WTC11 (cell line): Measurements from ENCODE around the gene RABEPK. TPM values are rescaled to one million over a fixed set of nuclear protein-coding genes. Genes with fewer than 3 reads are reported as not detected.

Source experiments
- ATAC-seq: fragments of 200-7000 bp; cut with Tn5 transposase; 2 replicates; pipeline ENCODE4 v1.10.0; 2021; ENCODE audit warnings: mild to moderate bottlenecking, moderate library complexity
- CTCF ChIA-PET: fragments of 300-600 bp; sonication (Branson Sonifier 250); formaldehyde crosslinking; loops from one replicate; lab custom pipeline; 2021; ENCODE audit warnings: antibody characterized with exemption; lab: Charles Lee
- POLR2A ChIA-PET: fragments of 350-600 bp; sonication (Branson Sonifier 250); formaldehyde crosslinking; loops from one replicate; lab custom pipeline; 2021; ENCODE audit warnings: antibody characterized with exemption; lab: Charles Lee
- DNase-seq: peaks from one replicate; pipeline ENCODE4 v3.0.0; 2021; ENCODE audit warnings: low spot score
- H3K27ac Mint-ChIP-seq: 2 replicates; pipeline ENCODE4 v1.8.0; 2021; ENCODE audit warnings: mixed read lengths
- H3K27me3 Mint-ChIP-seq: 2 replicates; pipeline ENCODE4 v1.8.0; 2021; ENCODE audit warnings: low read depth, mild to moderate bottlenecking, moderate library complexity, mixed read lengths
- H3K36me3 Mint-ChIP-seq: 2 replicates; pipeline ENCODE4 v1.8.0; 2021; ENCODE audit warnings: mixed read lengths
- H3K4me1 Mint-ChIP-seq: 2 replicates; pipeline ENCODE4 v1.8.0; 2022; ENCODE audit warnings: mixed read lengths
- H3K4me3 Mint-ChIP-seq: 2 replicates; pipeline ENCODE4 v1.8.0; 2021; ENCODE audit warnings: mild to moderate bottlenecking, moderate library complexity, mixed read lengths
- H3K9me3 Mint-ChIP-seq: 2 replicates; pipeline ENCODE4 v1.8.0; 2021; ENCODE audit warnings: mixed read lengths
- CTCF ChIP-seq: fragments of 200-600 bp; IDR thresholded peaks from 2 replicates; pipeline ENCODE4 v1.8.0; 2022; ENCODE audit warnings: antibody characterized with exemption
- FOXP1 ChIP-seq: sonication (generic); formaldehyde crosslinking; IDR thresholded peaks from 2 replicates; pipeline ENCODE4 v1.8.0; 2022; ENCODE audit warnings: missing genetic modification reagents, mild to moderate bottlenecking, moderate library complexity, borderline replicate concordance
- GTF2I ChIP-seq: fragments of 250-450 bp; sonication (Bioruptor Pico); conservative IDR thresholded peaks from 2 replicates; pipeline ENCODE4 v1.4.0; 2021; ENCODE audit warnings: mild to moderate bottlenecking
- JAZF1 ChIP-seq: fragments of 250-450 bp; sonication (Bioruptor Pico); IDR thresholded peaks from 2 replicates; pipeline ENCODE4 v1.9.0; 2021; ENCODE audit warnings: moderate library complexity, mild to moderate bottlenecking, inconsistent platforms
- MYBL2 ChIP-seq: sonication (generic); formaldehyde crosslinking; IDR thresholded peaks from 2 replicates; pipeline ENCODE4 v1.8.1; 2023; ENCODE audit warnings: mild to moderate bottlenecking, moderate library complexity, missing genetic modification reagents
- NFATC4 ChIP-seq: fragments of 250-450 bp; sonication (Bioruptor Pico); IDR thresholded peaks from 2 replicates; pipeline ENCODE4 v1.9.0; 2021; ENCODE audit warnings: mild to moderate bottlenecking
- NFE2L1 ChIP-seq: sonication (generic); formaldehyde crosslinking; IDR thresholded peaks from 2 replicates; pipeline ENCODE4 v1.8.1; 2023; ENCODE audit warnings: missing genetic modification reagents
- NR1H2 ChIP-seq: sonication (generic); formaldehyde crosslinking; IDR thresholded peaks from 2 replicates; pipeline ENCODE4 v1.9.0; 2021; ENCODE audit warnings: mild to moderate bottlenecking, moderate library complexity, missing genetic modification reagents
- PRRX2 ChIP-seq: fragments of 250-450 bp; sonication (Bioruptor Pico); IDR thresholded peaks from 2 replicates; pipeline ENCODE4 v1.8.0; 2021; ENCODE audit warnings: mild to moderate bottlenecking
- RELA ChIP-seq: sonication (generic); formaldehyde crosslinking; IDR thresholded peaks from 2 replicates; pipeline ENCODE4 v1.8.1; 2022; ENCODE audit warnings: missing genetic modification reagents, mild to moderate bottlenecking, borderline replicate concordance
- SOX15 ChIP-seq: fragments of 250-450 bp; sonication (Bioruptor Pico); IDR thresholded peaks from 2 replicates; pipeline ENCODE4 v1.9.0; 2021; ENCODE audit warnings: mild to moderate bottlenecking
- TP53 ChIP-seq: sonication (generic); formaldehyde crosslinking; IDR thresholded peaks from 2 replicates; pipeline ENCODE4 v1.8.1; 2023; ENCODE audit warnings: mild to moderate bottlenecking, missing genetic modification reagents
- ZMAT4 ChIP-seq: fragments of 250-450 bp; sonication (Bioruptor Pico); IDR thresholded peaks from 2 replicates; pipeline ENCODE4 v1.9.0; 2021; ENCODE audit warnings: mild to moderate bottlenecking
- ZNF138 ChIP-seq: sonication (generic); formaldehyde crosslinking; conservative IDR thresholded peaks from 2 replicates; pipeline ENCODE4 v1.8.1; 2022; ENCODE audit warnings: mild to moderate bottlenecking, moderate library complexity, missing genetic modification reagents
- ZNF232 ChIP-seq: sonication (generic); formaldehyde crosslinking; IDR thresholded peaks from 2 replicates; pipeline ENCODE4 v1.8.0; 2022; ENCODE audit warnings: mild to moderate bottlenecking, missing genetic modification reagents
- ZNF317 ChIP-seq: sonication (generic); formaldehyde crosslinking; IDR thresholded peaks from 2 replicates; pipeline ENCODE4 v1.8.1; 2023; ENCODE audit warnings: low read depth, mild to moderate bottlenecking, moderate library complexity, missing genetic modification reagents, borderline replicate concordance
- ZNF396 ChIP-seq: fragments of 250-450 bp; sonication (Bioruptor Pico); IDR thresholded peaks from 2 replicates; pipeline ENCODE4 v1.8.0; 2021; ENCODE audit warnings: mild to moderate bottlenecking, moderate library complexity, borderline replicate concordance
- ZNF512 ChIP-seq: sonication (generic); formaldehyde crosslinking; IDR thresholded peaks from 2 replicates; pipeline ENCODE4 v1.8.1; 2022; ENCODE audit warnings: missing genetic modification reagents, borderline replicate concordance
- total RNA-seq: library from RNA; stranded (reverse); gene quantifications from 3 replicates; pipeline ENCODE4 v1.2.3, GENCODE V29; 2021
- TF ChIP-seq, protein P1 (sequence below): sonication (generic); formaldehyde crosslinking; IDR thresholded peaks from 2 replicates; pipeline ENCODE4 v1.8.1; 2023; ENCODE audit warnings: mild to moderate bottlenecking, missing genetic modification reagents, moderate library complexity
- TF ChIP-seq, protein P2 (sequence below): fragments of 250-450 bp; sonication (Bioruptor Pico); IDR thresholded peaks from 2 replicates; pipeline ENCODE4 v1.9.0; 2021; ENCODE audit warnings: mild to moderate bottlenecking, borderline replicate concordance
- TF ChIP-seq, protein P3 (sequence below): sonication (generic); formaldehyde crosslinking; IDR thresholded peaks from 2 replicates; pipeline ENCODE4 v1.8.0; 2022; ENCODE audit warnings: mild to moderate bottlenecking, missing genetic modification reagents
- TF ChIP-seq, protein P4 (sequence below): sonication (generic); formaldehyde crosslinking; IDR thresholded peaks from 2 replicates; pipeline ENCODE4 v1.8.0; 2023; ENCODE audit warnings: missing genetic modification reagents
- TF ChIP-seq, protein P5 (sequence below): sonication (generic); formaldehyde crosslinking; IDR thresholded peaks from 2 replicates; pipeline ENCODE4 v1.8.1; 2023; ENCODE audit warnings: mild to moderate bottlenecking, missing genetic modification reagents

The RABEPK gene
- total RNA-seq, 1 experiment from 2014 or later, result 25.5 TPM

GRCh38 chr9:125277411-125277810, 77.1 kb downstream of the RABEPK start:
- no peaks in the 10 kb centered on the region for H3K9me3 Mint-ChIP-seq
- TF ChIP-seq TP53 (no peak), NFATC4 (no peak), GTF2I (CRISPR knock-in tag) (no peak), FOXP1 (CRISPR knock-in tag) (no peak), ZMAT4 (CRISPR knock-in tag) (no peak), ZNF512 (CRISPR knock-in tag) (no peak)
- TF ChIP-seq, protein P1, sequence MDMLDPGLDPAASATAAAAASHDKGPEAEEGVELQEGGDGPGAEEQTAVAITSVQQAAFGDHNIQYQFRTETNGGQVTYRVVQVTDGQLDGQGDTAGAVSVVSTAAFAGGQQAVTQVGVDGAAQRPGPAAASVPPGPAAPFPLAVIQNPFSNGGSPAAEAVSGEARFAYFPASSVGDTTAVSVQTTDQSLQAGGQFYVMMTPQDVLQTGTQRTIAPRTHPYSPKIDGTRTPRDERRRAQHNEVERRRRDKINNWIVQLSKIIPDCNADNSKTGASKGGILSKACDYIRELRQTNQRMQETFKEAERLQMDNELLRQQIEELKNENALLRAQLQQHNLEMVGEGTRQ (CRISPR knock-in tag), result no peak
- peak overlapping the region; percentile 44; the same call in 1 of the 2 replicates for H3K27ac Mint-ChIP-seq
- no peaks in the 10 kb centered on the region for H3K36me3 Mint-ChIP-seq
- no peak for ATAC-seq
- H3K4me1 Mint-ChIP-seq, result peaks cover 8% of the 10 kb centered on the region
- no peak overlapping the region for H3K4me3 Mint-ChIP-seq
- no peaks in the 10 kb centered on the region for H3K27me3 Mint-ChIP-seq
- CTCF ChIA-PET, result interaction anchor here (0.6 kb wide), 1 partner anchor 27 kb away, joined by 3 read pairs; no protein-coding TSS in a partner anchor
- POLR2A ChIA-PET, result no interaction called here
- no peak for DNase-seq

DNA sequence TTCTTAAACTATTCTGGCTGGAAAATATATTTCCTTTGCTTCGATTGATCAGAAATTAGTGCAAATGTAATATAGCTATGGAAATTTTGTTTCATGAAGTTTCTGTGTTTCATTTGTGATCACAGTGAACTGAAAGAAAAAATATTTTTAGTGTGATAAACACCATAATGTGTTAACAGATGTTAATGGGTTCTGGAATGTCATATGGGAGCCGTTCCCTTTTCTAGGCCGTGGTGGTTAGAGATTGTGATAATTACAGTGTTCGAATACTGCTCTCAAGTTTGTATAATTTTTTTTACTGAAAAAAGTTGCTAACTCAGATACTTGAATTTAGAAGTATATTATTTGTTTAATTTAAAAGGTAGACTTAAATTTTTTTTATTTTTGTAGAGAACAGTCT, 80.6 kb downstream of the RABEPK start:
- POLR2A ChIA-PET, result no interaction called here
- Mint-ChIP-seq H3K9me3 (no peaks in the 10 kb centered on the region), H3K27me3 (no peaks in the 10 kb centered on the region), H3K36me3 (no peaks in the 10 kb centered on the region), H3K27ac (no peak overlapping the region), H3K4me3 (no peak overlapping the region), H3K4me1 (no peaks in the 10 kb centered on the region)
- DNase-seq, result no peak
- CTCF ChIA-PET, result interaction anchor here (1.0 kb wide), 1 partner anchor 20 kb away, joined by 5 read pairs; no protein-coding TSS in a partner anchor
- ATAC-seq, result no peak
- TF ChIP-seq, protein P2, sequence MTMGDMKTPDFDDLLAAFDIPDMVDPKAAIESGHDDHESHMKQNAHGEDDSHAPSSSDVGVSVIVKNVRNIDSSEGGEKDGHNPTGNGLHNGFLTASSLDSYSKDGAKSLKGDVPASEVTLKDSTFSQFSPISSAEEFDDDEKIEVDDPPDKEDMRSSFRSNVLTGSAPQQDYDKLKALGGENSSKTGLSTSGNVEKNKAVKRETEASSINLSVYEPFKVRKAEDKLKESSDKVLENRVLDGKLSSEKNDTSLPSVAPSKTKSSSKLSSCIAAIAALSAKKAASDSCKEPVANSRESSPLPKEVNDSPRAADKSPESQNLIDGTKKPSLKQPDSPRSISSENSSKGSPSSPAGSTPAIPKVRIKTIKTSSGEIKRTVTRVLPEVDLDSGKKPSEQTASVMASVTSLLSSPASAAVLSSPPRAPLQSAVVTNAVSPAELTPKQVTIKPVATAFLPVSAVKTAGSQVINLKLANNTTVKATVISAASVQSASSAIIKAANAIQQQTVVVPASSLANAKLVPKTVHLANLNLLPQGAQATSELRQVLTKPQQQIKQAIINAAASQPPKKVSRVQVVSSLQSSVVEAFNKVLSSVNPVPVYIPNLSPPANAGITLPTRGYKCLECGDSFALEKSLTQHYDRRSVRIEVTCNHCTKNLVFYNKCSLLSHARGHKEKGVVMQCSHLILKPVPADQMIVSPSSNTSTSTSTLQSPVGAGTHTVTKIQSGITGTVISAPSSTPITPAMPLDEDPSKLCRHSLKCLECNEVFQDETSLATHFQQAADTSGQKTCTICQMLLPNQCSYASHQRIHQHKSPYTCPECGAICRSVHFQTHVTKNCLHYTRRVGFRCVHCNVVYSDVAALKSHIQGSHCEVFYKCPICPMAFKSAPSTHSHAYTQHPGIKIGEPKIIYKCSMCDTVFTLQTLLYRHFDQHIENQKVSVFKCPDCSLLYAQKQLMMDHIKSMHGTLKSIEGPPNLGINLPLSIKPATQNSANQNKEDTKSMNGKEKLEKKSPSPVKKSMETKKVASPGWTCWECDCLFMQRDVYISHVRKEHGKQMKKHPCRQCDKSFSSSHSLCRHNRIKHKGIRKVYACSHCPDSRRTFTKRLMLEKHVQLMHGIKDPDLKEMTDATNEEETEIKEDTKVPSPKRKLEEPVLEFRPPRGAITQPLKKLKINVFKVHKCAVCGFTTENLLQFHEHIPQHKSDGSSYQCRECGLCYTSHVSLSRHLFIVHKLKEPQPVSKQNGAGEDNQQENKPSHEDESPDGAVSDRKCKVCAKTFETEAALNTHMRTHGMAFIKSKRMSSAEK (CRISPR knock-in tag), result no peak
- TF ChIP-seq ZNF317 (CRISPR knock-in tag), result no peak
- no peak for TF ChIP-seq NFE2L1 (CRISPR knock-in tag)
- TF ChIP-seq PRRX2, result no peak
- no peak for TF ChIP-seq ZNF396
- no peak for TF ChIP-seq CTCF
- TF ChIP-seq, protein P3, sequence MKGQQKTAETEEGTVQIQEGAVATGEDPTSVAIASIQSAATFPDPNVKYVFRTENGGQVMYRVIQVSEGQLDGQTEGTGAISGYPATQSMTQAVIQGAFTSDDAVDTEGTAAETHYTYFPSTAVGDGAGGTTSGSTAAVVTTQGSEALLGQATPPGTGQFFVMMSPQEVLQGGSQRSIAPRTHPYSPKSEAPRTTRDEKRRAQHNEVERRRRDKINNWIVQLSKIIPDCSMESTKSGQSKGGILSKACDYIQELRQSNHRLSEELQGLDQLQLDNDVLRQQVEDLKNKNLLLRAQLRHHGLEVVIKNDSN (CRISPR knock-in tag), result no peak
- TF ChIP-seq RELA (CRISPR knock-in tag), result no peak
- no peak for TF ChIP-seq ZNF232 (CRISPR knock-in tag)
- no peak for TF ChIP-seq SOX15
- TF ChIP-seq JAZF1, result no peak
- no peak for TF ChIP-seq MYBL2
- TF ChIP-seq ZMAT4 (CRISPR knock-in tag), result no peak
- TF ChIP-seq, protein P4, sequence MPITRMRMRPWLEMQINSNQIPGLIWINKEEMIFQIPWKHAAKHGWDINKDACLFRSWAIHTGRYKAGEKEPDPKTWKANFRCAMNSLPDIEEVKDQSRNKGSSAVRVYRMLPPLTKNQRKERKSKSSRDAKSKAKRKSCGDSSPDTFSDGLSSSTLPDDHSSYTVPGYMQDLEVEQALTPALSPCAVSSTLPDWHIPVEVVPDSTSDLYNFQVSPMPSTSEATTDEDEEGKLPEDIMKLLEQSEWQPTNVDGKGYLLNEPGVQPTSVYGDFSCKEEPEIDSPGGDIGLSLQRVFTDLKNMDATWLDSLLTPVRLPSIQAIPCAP (CRISPR knock-in tag), result no peak
- no peak for TF ChIP-seq ZNF138
- TF ChIP-seq, protein P5, sequence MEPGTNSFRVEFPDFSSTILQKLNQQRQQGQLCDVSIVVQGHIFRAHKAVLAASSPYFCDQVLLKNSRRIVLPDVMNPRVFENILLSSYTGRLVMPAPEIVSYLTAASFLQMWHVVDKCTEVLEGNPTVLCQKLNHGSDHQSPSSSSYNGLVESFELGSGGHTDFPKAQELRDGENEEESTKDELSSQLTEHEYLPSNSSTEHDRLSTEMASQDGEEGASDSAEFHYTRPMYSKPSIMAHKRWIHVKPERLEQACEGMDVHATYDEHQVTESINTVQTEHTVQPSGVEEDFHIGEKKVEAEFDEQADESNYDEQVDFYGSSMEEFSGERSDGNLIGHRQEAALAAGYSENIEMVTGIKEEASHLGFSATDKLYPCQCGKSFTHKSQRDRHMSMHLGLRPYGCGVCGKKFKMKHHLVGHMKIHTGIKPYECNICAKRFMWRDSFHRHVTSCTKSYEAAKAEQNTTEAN (CRISPR knock-in tag), result no peak
- TF ChIP-seq NR1H2 (CRISPR knock-in tag), result no peak
